NCI-H446 (cell line): ENCODE results near the gene STAT4.
"Not testable (repeated sequence)": the region's sequence is repeated elsewhere in the genome, so short reads cannot be mapped to it uniquely, and the experiment has no call there.

Source experiments
- DNase-seq, 2 experiments: peaks; one replicate each; lab custom pipeline; 2025; lab: John Stamatoyannopoulos, UW

Gene STAT4

GRCh38 chr2:191013932-191014652 is 136.7 kb downstream of the STAT4 start, which contains the start of gene STAT1:
STAT1 (minus strand) TSS chr2:191014171; CDS start chr2:191010003, 4,168 bp downstream.
- DNase-seq: peak; percentile 62 to 92

- DNase-seq: no peak
Measured at GRCh38 chr2:191013682-191013931, 137.2 kb downstream of the STAT4 start.

GRCh38 chr2:191012845-191013681 is 137.7 kb downstream of the STAT4 start:
- DNase-seq: no peak

- no peak for DNase-seq
Measured at GRCh38 chr2:191012346-191012745, 138.4 kb downstream of the STAT4 start.

- DNase-seq: no peak
Measured at GRCh38 chr2:191010887-191011885, 139.6 kb downstream of the STAT4 start.

GRCh38 chr2:191009541-191010374 is 141.0 kb downstream of the STAT4 start:
- no peak for DNase-seq

GRCh38 chr2:191008286-191008685 is 142.5 kb downstream of the STAT4 start:
- no peak for DNase-seq

- DNase-seq: no peak
Measured at GRCh38 chr2:191006997-191007783, 143.6 kb downstream of the STAT4 start.

- no peak for DNase-seq
Measured at GRCh38 chr2:191006297-191006696, 144.5 kb downstream of the STAT4 start.

- no peak for DNase-seq
Measured at GRCh38 chr2:191003405-191004309, 147.1 kb downstream of the STAT4 start.

GRCh38 chr2:191001624-191002023 is 149.2 kb downstream of the STAT4 start:
- DNase-seq: no peak

- no peak for DNase-seq
Measured at GRCh38 chr2:191001032-191001431, 149.8 kb downstream of the STAT4 start.

GRCh38 chr2:190999949-191000665 is 150.7 kb downstream of the STAT4 start:
- no peak for DNase-seq

- DNase-seq: no peak
Measured at GRCh38 chr2:190999058-190999457, 151.7 kb downstream of the STAT4 start.

GRCh38 chr2:190997526-190998113 is 153.2 kb downstream of the STAT4 start:
- no peak for DNase-seq

- no peak for DNase-seq
Measured at GRCh38 chr2:190996947-190997346, 153.8 kb downstream of the STAT4 start.

GRCh38 chr2:190996338-190996946 is 154.4 kb downstream of the STAT4 start:
- peak in 1 of 2 experiments; percentile 6 for DNase-seq

- DNase-seq: not testable (repeated sequence)
Measured at GRCh38 chr2:190995315-190995714, 155.5 kb downstream of the STAT4 start.
